ENCODE data around the gene SURF2. TPM values are rescaled to one million over a fixed set of nuclear protein-coding genes. Genes with fewer than 3 reads are reported as not detected.
A peak's percentile ranks its signal among the peaks of the same experiment; 100 is the strongest.
"Not testable (repeated sequence)": the region's sequence is repeated elsewhere in the genome, so short reads cannot be mapped to it uniquely, and the experiment has no call there.

Gene SURF2
- total and polyA plus RNA-seq, 2 donors (not counting 3 experiments of a cell fraction or from before 2014, with no cell fraction given), result 10.6 to 14.2 TPM

DNA sequence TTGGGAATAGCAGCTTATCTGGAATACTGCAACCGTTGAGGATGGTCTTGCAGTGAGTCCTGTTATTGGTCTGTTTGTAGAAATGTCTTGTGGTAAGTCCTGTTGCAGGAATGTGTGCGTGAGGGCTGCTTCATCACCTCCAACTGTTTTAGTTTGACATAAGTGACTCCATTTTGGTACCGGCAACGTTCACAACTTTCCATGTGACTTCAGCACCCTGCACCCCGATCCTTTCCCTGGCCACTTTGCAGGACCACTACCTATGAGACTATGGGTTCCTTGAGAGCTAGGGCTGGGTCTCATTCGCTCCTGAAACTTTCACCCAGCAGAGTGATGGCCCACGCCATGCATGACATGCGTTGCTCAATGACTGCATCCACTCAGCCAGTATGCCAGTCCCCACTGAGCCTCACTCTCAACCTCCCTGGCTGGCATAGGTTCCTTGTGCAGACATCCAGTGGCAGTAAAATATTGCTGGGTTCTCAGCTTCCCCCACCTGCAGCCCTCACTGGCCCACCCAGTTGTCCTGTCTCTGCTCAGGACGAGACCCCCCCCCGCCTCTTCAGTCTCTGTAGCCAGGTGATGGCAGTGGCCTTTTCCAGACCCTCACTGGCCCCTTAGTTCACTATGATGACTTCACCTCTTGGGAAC lies 28.4 kb upstream of the SURF2 start:
- Histone ChIP-seq H3K4me1 (ENCODE audit: control insufficient read depth, extremely low read depth, insufficient read depth, low read length) (no peaks in the 10 kb centered on the region), H3K27me3 (ENCODE audit: control insufficient read depth in 2 of 2, insufficient read depth in 2 of 2, low read length in 2 of 2) (no peaks in the 10 kb centered on the region), H3K27ac (ENCODE audit: insufficient read depth, low read depth, low read length) (no peak overlapping the region), H3K4me3 (replicated peaks in 1 of 3; ENCODE audit: insufficient read depth in 1 of 3, low read depth in 1 of 3, low read length in 3 of 3) (no peak overlapping the region), H3K36me3 (ENCODE audit: control insufficient read depth in 2 of 2, extremely low read depth in 1 of 2, insufficient read depth in 2 of 2, low read length in 2 of 2) (peaks cover 10 to 22% of the 10 kb centered on the region in 2 experiments), H3K4me2 (ENCODE audit: insufficient read depth, low read length) (no peak overlapping the region), H3K79me2 (ENCODE audit: control insufficient read depth, insufficient read depth, low read length) (peaks cover under 1% of the 10 kb centered on the region), H3K9me1 (replicated peaks; ENCODE audit: control insufficient read depth, extremely low read depth, insufficient read depth, low read length) (no peaks in the 10 kb centered on the region), H3K9me3 (replicated peaks; ENCODE audit: control insufficient read depth, insufficient read depth, low read length) (no peaks in the 10 kb centered on the region), H3K9ac (replicated peaks; ENCODE audit: extremely low read depth, insufficient read depth, low read length) (no peak overlapping the region), H2AFZ (ENCODE audit: low read depth, low read length) (no peak overlapping the region), H4K20me1 (replicated peaks; ENCODE audit: control insufficient read depth, extremely low read depth, insufficient read depth, low read length) (no peaks in the 10 kb centered on the region)
- intact Hi-C loops (cut with micrococcal nuclease), result loop anchor here (2.0 kb wide), 1 partner anchor 89 kb away; no protein-coding TSS in a partner anchor
- FAIRE-seq (no peak), DNase-seq (ENCODE audit: low read depth, low spot score) (no peak)
- dilution Hi-C loops (cut with MboI; ENCODE audit: extremely low pct_ligation_motif_present, low sequenced_read_pairs), result no loop called here
- POLR2A ChIA-PET, result no interaction called here
- BruUV-seq (replicated peaks), result no TSS peak
- CTCF ChIA-PET, result interaction anchor here (5.6 kb wide), 1 partner anchor 141 kb away, joined by 128 read pairs; no protein-coding TSS in a partner anchor
- TF ChIP-seq POLR2AphosphoS5 (IDR thresholded peaks at IDR 0.05; ENCODE audit: insufficient read depth, low read depth, low read length), result peak; percentile 22
- TF ChIP-seq POLR2A (IDR thresholded peaks at IDR 0.05; ENCODE audit: low read depth, low read length), result no peak
- no peak for TF ChIP-seq GATA2 (IDR thresholded peaks at IDR 0.05; ENCODE audit: insufficient read depth, insufficient read length, low read depth, low read length)
- no peak for TF ChIP-seq JUN (IDR thresholded peaks at IDR 0.05; ENCODE audit: borderline replicate concordance, insufficient read depth, insufficient read length, low read depth)

DNA sequence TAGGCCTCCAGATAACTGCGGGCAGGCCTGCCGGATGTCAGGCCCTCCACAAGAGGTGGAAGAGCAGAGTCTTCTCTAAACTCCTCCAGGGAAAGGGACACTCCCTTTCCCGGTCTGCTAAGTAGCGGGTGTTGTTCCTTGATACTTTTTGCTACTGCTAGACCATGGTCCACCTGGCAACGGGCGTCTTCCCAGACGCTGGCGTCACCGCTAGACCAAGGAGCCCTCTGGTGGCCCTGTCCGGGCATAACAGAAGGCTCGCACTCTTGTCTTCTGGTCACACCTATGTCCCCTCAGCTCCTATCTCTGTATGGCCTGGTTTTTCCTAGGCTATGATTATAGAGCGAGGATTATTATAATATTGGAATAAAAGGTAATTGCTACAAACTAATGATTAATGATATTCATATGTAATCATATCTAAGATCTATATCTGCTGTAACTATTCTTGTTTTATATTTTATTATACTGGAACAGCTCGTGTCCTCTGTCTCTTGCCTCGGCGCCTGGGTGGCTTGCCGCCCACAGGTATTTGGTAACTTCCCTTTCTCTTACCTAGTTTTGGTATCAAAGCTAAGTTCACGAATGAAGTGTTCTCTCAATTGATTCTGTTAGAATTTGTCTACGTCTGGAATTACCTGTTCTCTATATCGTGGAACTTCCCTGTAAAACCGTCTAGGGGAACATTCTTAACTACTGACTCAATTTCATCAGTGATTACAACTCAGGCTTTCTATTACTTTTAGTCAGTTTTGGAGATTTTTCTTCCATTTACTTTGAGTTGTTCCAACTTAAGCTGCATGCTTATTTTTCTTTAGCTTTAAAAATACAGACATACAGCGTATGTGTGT lies 26.8 kb upstream of the SURF2 start:
- H3K79me2 ChIP-seq (ENCODE audit: control insufficient read depth, insufficient read depth, low read length); POLR2A ChIA-PET; H3K4me3 ChIP-seq (replicated peaks in 1 of 3; ENCODE audit: insufficient read depth in 1 of 3, low read depth in 1 of 3, low read length in 3 of 3); H2AFZ ChIP-seq (ENCODE audit: low read depth, low read length); dilution Hi-C loops (cut with MboI; ENCODE audit: extremely low pct_ligation_motif_present, low sequenced_read_pairs); H3K9me1 ChIP-seq (replicated peaks; ENCODE audit: control insufficient read depth, extremely low read depth, insufficient read depth, low read length); H3K9me3 ChIP-seq (replicated peaks; ENCODE audit: control insufficient read depth, insufficient read depth, low read length); DNase-seq (ENCODE audit: low read depth, low spot score); H3K9ac ChIP-seq (replicated peaks; ENCODE audit: extremely low read depth, insufficient read depth, low read length); H3K4me2 ChIP-seq (ENCODE audit: insufficient read depth, low read length); BruUV-seq (replicated peaks); H3K4me1 ChIP-seq (ENCODE audit: control insufficient read depth, extremely low read depth, insufficient read depth, low read length); H3K27ac ChIP-seq (ENCODE audit: insufficient read depth, low read depth, low read length); H4K20me1 ChIP-seq (replicated peaks; ENCODE audit: control insufficient read depth, extremely low read depth, insufficient read depth, low read length); H3K27me3 ChIP-seq (ENCODE audit: control insufficient read depth in 2 of 2, insufficient read depth in 2 of 2, low read length in 2 of 2): not testable (repeated sequence)
- intact Hi-C loops (cut with micrococcal nuclease), result loop anchor here (1.0 to 2.0 kb wide), 2 partner anchors 91 to 144 kb away; no protein-coding TSS in a partner anchor
- peak; percentile 13 to 53 for TF ChIP-seq CTCF (IDR thresholded peaks at IDR 0.05; ENCODE audit: extremely low read depth in 1 of 2, insufficient read depth in 1 of 2, low read depth in 1 of 2, low read length in 2 of 2)
- TF ChIP-seq POLR2AphosphoS5 (IDR thresholded peaks at IDR 0.05; ENCODE audit: insufficient read depth, low read depth, low read length), result peak; percentile 39
- peak; percentile 8 for FAIRE-seq
- peaks cover 11 to 38% of the 10 kb centered on the region in 2 experiments for H3K36me3 ChIP-seq (ENCODE audit: control insufficient read depth in 2 of 2, extremely low read depth in 1 of 2, insufficient read depth in 2 of 2, low read length in 2 of 2)
- CTCF ChIA-PET, result interaction anchor here (0.8 to 5.6 kb wide), 21 partner anchors 9 to 169 kb away, joined by 3 to 128 read pairs (median 4); partner anchors contain the start of genes MED22 and RPL7A
